Hepatocyte (in vitro differentiated cells): ENCODE measurements around the gene IRF6. TPM values are rescaled to one million over a fixed set of nuclear protein-coding genes. Genes with fewer than 3 reads are reported as not detected.

Experiments used
- DNase-seq: peaks from one replicate; pipeline ENCODE4 v3.0.0-alpha.2; 2016; ENCODE audit warnings: low spot score
- H2AFZ ChIP-seq: fragments of 200-600 bp; sonication (generic); 2 replicates; pipeline ENCODE4 v1.6.0; 2016; ENCODE audit warnings: antibody characterized with exemption, mild to moderate bottlenecking
- H3K27ac ChIP-seq: fragments of 200-600 bp; sonication (generic); 2 replicates; pipeline ENCODE4 v1.5.1; 2016; ENCODE audit warnings: mild to moderate bottlenecking
- H3K27me3 ChIP-seq: fragments of 200-600 bp; sonication (generic); 2 replicates; pipeline ENCODE4 v1.6.1; 2016
- H3K36me3 ChIP-seq: fragments of 200-600 bp; sonication (generic); replicated peaks from 2 replicates; pipeline ENCODE4 v1.5.1; 2016; ENCODE audit warnings: low read depth; ENCODE audit not compliant: insufficient read depth
- H3K4me1 ChIP-seq: fragments of 200-600 bp; sonication (generic); 2 replicates; pipeline ENCODE4 v1.5.1; 2016; ENCODE audit warnings: mild to moderate bottlenecking, moderate library complexity; ENCODE audit not compliant: insufficient read depth
- H3K4me2 ChIP-seq: fragments of 200-600 bp; sonication (generic); 2 replicates; pipeline ENCODE4 v1.6.0; 2016
- H3K4me3 ChIP-seq: fragments of 200-600 bp; sonication (generic); 2 replicates; pipeline ENCODE4 v1.5.1; 2016; ENCODE audit warnings: mild to moderate bottlenecking
- H3K79me2 ChIP-seq: fragments of 200-600 bp; sonication (generic); 2 replicates; pipeline ENCODE4 v1.6.0; 2017; ENCODE audit warnings: mild to moderate bottlenecking
- H3K9me2 ChIP-seq: fragments of 200-600 bp; sonication (generic); replicated peaks from 2 replicates; pipeline ENCODE4 v1.6.0; 2017; ENCODE audit warnings: mild to moderate bottlenecking; ENCODE audit not compliant: insufficient read depth
- H3K9me3 ChIP-seq: fragments of 200-600 bp; sonication (generic); 2 replicates; pipeline ENCODE4 v1.5.1; 2016; ENCODE audit warnings: low read depth, mild to moderate bottlenecking
- H4K20me1 ChIP-seq: fragments of 200-600 bp; sonication (generic); 2 replicates; pipeline ENCODE4 v1.6.0; 2016; ENCODE audit warnings: mild to moderate bottlenecking; ENCODE audit not compliant: insufficient read depth, poor library complexity, severe bottlenecking
- CTCF ChIP-seq: fragments of 200-600 bp; sonication (generic); IDR thresholded peaks from 2 replicates; pipeline ENCODE4 v1.5.1; 2016; ENCODE audit warnings: antibody characterized with exemption, mild to moderate bottlenecking; ENCODE audit not compliant: poor library complexity
- EZH2 ChIP-seq: fragments of 200-600 bp; sonication (generic); IDR thresholded peaks from 2 replicates; pipeline ENCODE4 v1.6.1; 2016; ENCODE audit warnings: antibody characterized with exemption, mild to moderate bottlenecking, borderline replicate concordance
- EZH2phosphoT487 ChIP-seq: fragments of 200-600 bp; sonication (generic); IDR thresholded peaks from one replicate; pipeline ENCODE4 v1.6.1; 2018; ENCODE audit warnings: antibody characterized with exemption, mild to moderate bottlenecking, low read depth, moderate library complexity; ENCODE audit not compliant: unreplicated experiment, severe bottlenecking
- WGBS: methylation state at CpG from one replicate; pipeline ENCODE4 v1.1.6; 2016; ENCODE audit warnings: low lambda C conversion rate; ENCODE audit errors: missing lambda C conversion rate; 5-methylcytosine and 5-hydroxymethylcytosine counted together
- polyA plus RNA-seq: library from polyadenylated mRNA; unstranded; fragments of >200 nt; fragmentation: Nextera tagmentation; extraction: Ambion mirVana; gene quantifications from 2 replicates; pipeline ENCODE4 v1.2.1, GENCODE V29; 2016
- total RNA-seq: library from RNA; depleted of rRNA; stranded (reverse); fragments of >200 nt; gene quantifications from 2 replicates; pipeline ENCODE4 v1.2.3, GENCODE V29; 2014

The IRF6 gene
- total and polyA plus RNA-seq, 2 experiments from 2014 or later: 31.0 to 35.3 TPM

- Histone ChIP-seq H3K27me3 (no peaks in the 10 kb centered on the region), H3K9me2 (no peaks in the 10 kb centered on the region), H3K4me1 (peaks cover 5% of the 10 kb centered on the region), H4K20me1 (no peaks in the 10 kb centered on the region), H3K79me2 (no peaks in the 10 kb centered on the region), H3K27ac (no peak overlapping the region), H2AFZ (no peak overlapping the region), H3K4me2 (no peak overlapping the region), H3K36me3 (no peaks in the 10 kb centered on the region), H3K4me3 (no peak overlapping the region), H3K9me3 (no peaks in the 10 kb centered on the region)
- DNase-seq: no peak
- 100% methylated on average over 12 of the region's 17 CpGs for WGBS
- TF ChIP-seq CTCF (no peak), EZH2phosphoT487 (no peak), EZH2 (no peak)
Observed at GRCh38 chr1:209770636-209771415, 35.1 kb downstream of the IRF6 start.

GRCh38 chr1:209769971-209770370 lies 36.0 kb downstream of the IRF6 start:
- DNase-seq: no peak
- Histone ChIP-seq H3K9me2 (no peaks in the 10 kb centered on the region), H2AFZ (peak overlapping the region; percentile 32), H3K4me3 (no peak overlapping the region), H3K4me2 (no peak overlapping the region), H4K20me1 (no peaks in the 10 kb centered on the region), H3K27ac (peak overlapping the region; percentile 72), H3K79me2 (no peaks in the 10 kb centered on the region), H3K9me3 (no peaks in the 10 kb centered on the region), H3K4me1 (peaks cover 5% of the 10 kb centered on the region), H3K27me3 (no peaks in the 10 kb centered on the region), H3K36me3 (no peaks in the 10 kb centered on the region)
- TF ChIP-seq CTCF (no peak), EZH2phosphoT487 (no peak), EZH2 (no peak)
- WGBS: 82% methylated on average over 7 of the region's 7 CpGs

DNA sequence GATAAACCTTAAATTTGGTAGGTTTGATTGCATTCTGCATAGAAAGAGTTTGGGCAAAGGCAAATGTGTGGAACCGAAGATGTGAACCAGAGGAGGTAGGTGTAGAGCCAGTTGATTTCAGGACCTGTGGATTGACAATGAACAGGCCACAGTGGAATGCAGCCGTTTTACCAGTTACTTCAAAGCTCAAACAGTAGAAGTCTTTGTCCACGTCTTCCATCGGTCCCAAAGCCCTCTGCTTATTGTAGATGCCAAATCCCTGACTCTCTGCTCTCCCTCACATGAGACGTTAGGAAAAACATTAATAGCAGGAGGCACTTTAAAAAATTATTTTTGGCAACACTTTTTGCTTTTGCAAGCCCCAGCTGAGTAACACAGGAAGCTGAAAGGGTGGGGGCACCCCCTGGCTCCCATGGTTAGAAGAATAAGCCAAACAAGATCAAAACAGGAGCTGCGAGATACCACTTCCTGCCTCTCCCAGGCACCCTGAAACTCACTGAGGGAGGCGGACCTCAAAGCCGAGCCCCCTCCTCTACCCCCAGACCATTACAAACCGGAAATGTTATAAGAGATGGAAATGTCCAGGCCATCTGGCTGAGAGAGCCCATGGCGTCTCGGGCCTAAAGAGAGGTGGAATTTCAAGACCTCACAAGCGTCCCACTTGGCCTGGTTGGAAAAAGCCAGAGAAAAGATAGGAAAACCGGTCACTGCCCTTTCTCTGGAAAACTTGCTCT lies 36.6 kb downstream of the IRF6 start:
- Histone ChIP-seq H3K79me2 (no peaks in the 10 kb centered on the region), H3K4me3 (no peak overlapping the region), H3K27me3 (no peaks in the 10 kb centered on the region), H3K4me1 (peaks cover 5% of the 10 kb centered on the region), H3K4me2 (no peak overlapping the region), H2AFZ (peak overlapping the region; percentile 32), H3K9me2 (no peaks in the 10 kb centered on the region), H3K9me3 (no peaks in the 10 kb centered on the region), H4K20me1 (no peaks in the 10 kb centered on the region), H3K36me3 (no peaks in the 10 kb centered on the region), H3K27ac (peak overlapping the region; percentile 72)
- peak; percentile 24 for DNase-seq
- TF ChIP-seq EZH2phosphoT487 (no peak), CTCF (no peak), EZH2 (no peak)
- 42% methylated on average over 13 of the region's 13 CpGs for WGBS
